SK-N-MC (cell line): Measurements from ENCODE around the gene GRM8.

Experiments used
- DNase-seq: peaks from one replicate; pipeline ENCODE4 v3.0.0-alpha.2; 2011; ENCODE audit warnings: low read depth, low spot score
- H3K27ac ChIP-seq: fragments of 200-600 bp; sonication (generic); 2 replicates; pipeline ENCODE4 v1.5.1; 2016; ENCODE audit warnings: mixed run types
- H3K36me3 ChIP-seq: fragments of 200-600 bp; sonication (generic); 2 replicates; pipeline ENCODE4 v1.6.1; 2017; ENCODE audit warnings: antibody characterized with exemption, low read length, mixed read lengths; ENCODE audit not compliant: insufficient read depth
- H3K4me3 ChIP-seq: fragments of 200-600 bp; sonication (generic); 2 replicates; pipeline ENCODE4 v1.5.1; 2016
- H3K9ac ChIP-seq: fragments of 200-600 bp; sonication (generic); 2 replicates; pipeline ENCODE4 v1.8.0; 2017; ENCODE audit warnings: mixed run types, mixed read lengths; ENCODE audit not compliant: insufficient read length
- H3K9me3 ChIP-seq: fragments of 200-600 bp; sonication (generic); 2 replicates; pipeline ENCODE4 v1.6.1; 2017; ENCODE audit warnings: low read depth, mild to moderate bottlenecking, antibody characterized with exemption, low read length, moderate library complexity, mixed read lengths
- EZH2 ChIP-seq: fragments of 200-600 bp; sonication (generic); IDR thresholded peaks from one replicate; pipeline ENCODE4 v1.6.1; 2017; ENCODE audit warnings: antibody characterized with exemption
- FOXP2 ChIP-seq: optimal IDR thresholded peaks from 2 replicates; pipeline ENCODE3; 2011; ENCODE audit warnings: mild to moderate bottlenecking, moderate library complexity; ENCODE audit not compliant: insufficient read depth; ENCODE audit errors: extremely low read length, control extremely low read depth
- POLR2AphosphoS5 ChIP-seq: IDR thresholded peaks from 2 replicates; pipeline ENCODE4 v1.6.1; 2012; ENCODE audit warnings: mild to moderate bottlenecking, low read depth, low read length, borderline replicate concordance

Gene GRM8

GRCh38 chr7:127177156-127177555 lies 75.6 kb downstream of the GRM8 start:
- TF ChIP-seq POLR2AphosphoS5, result no peak
- no peak for TF ChIP-seq EZH2
- TF ChIP-seq FOXP2, result no peak
- Histone ChIP-seq H3K9me3 (no peaks in the 10 kb centered on the region), H3K4me3 (no peak overlapping the region), H3K9ac (no peak overlapping the region), H3K27ac (no peak overlapping the region), H3K36me3 (no peaks in the 10 kb centered on the region)
- DNase-seq, result no peak

DNA sequence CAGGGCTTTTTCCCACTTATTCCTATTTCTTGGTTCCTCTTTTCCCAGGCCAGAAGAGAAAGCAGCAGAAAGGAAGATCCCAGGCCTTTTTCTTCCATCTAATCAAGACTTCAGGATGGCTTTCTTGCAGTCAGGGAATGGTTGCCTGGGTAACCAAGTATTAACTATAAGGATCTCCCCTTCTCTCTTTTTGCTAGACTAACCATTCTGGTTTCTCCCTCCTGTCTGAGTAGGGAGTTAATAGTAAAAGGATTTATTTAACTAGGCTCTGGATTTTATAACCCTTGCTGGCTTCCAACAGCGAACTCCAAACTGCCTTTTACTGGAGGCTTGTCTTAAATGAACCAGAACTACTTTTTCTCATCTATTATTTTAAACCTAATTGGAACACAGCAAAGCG lies 90.4 kb downstream of the GRM8 start:
- no peak for DNase-seq
- Histone ChIP-seq H3K27ac (no peak overlapping the region), H3K9me3 (no peaks in the 10 kb centered on the region), H3K9ac (no peak overlapping the region), H3K36me3 (no peaks in the 10 kb centered on the region), H3K4me3 (no peak overlapping the region)
- TF ChIP-seq POLR2AphosphoS5 (no peak), FOXP2 (no peak), EZH2 (no peak)

DNA sequence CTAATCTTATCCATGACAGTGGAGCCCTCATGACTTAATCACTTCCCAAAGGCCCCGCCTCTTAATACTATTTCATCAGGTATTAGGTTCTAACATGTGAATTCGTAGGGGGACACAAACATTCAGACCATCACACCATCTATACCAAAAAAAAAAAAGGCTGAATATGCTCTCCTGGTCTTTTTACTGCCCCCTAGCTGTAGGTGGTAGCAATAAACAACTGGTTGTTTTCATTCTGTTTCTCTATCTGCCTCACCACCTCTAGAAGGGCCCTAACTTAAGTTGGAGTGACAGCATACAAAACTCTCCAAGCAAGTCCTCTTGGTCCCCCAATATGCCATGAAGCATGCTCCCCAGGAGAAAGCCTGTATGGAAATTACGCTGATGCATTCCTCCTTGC lies 94.1 kb downstream of the GRM8 start:
- Histone ChIP-seq H3K27ac (no peak overlapping the region), H3K36me3 (no peaks in the 10 kb centered on the region), H3K4me3 (no peak overlapping the region), H3K9ac (no peak overlapping the region), H3K9me3 (no peaks in the 10 kb centered on the region)
- TF ChIP-seq POLR2AphosphoS5 (no peak), EZH2 (no peak), FOXP2 (no peak)
- DNase-seq, result no peak

GRCh38 chr7:127154958-127155357 lies 97.8 kb downstream of the GRM8 start:
- H3K9me3 ChIP-seq, result no peaks in the 10 kb centered on the region
- TF ChIP-seq EZH2, result no peak
- no peak for TF ChIP-seq FOXP2
- no peak for TF ChIP-seq POLR2AphosphoS5
- H3K27ac ChIP-seq, result no peak overlapping the region
- no peaks in the 10 kb centered on the region for H3K36me3 ChIP-seq
- no peak overlapping the region for H3K9ac ChIP-seq
- no peak for DNase-seq
- no peak overlapping the region for H3K4me3 ChIP-seq

DNA sequence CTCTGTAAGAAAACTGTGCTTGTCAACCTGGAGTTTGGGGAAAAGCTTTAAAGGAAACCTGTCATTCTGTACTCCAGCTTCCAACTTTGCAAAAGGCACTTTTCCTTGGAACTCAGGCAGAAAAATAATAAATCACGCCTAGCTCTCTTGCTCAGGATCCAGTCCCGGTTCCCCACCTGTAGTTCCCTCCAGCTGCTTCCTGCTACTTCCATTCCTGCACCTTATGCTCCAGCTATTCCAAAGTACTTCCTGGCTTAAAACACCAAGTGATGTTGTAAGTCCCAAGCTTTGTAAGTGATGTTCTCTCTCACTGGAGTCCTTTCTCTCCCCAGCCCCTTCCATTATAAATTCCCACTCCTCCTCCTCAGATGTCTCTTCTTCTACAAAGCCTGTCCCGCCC lies 98.6 kb downstream of the GRM8 start:
- no peak for TF ChIP-seq EZH2
- no peak for TF ChIP-seq POLR2AphosphoS5
- no peak for TF ChIP-seq FOXP2
- H3K4me3 ChIP-seq, result no peak overlapping the region
- no peak overlapping the region for H3K27ac ChIP-seq
- no peaks in the 10 kb centered on the region for H3K36me3 ChIP-seq
- no peaks in the 10 kb centered on the region for H3K9me3 ChIP-seq
- H3K9ac ChIP-seq, result no peak overlapping the region
- DNase-seq, result no peak

- no peak overlapping the region for H3K4me3 ChIP-seq
- no peaks in the 10 kb centered on the region for H3K36me3 ChIP-seq
- H3K9ac ChIP-seq, result no peak overlapping the region
- H3K27ac ChIP-seq, result no peak overlapping the region
- no peak for TF ChIP-seq FOXP2
- no peak for TF ChIP-seq EZH2
- TF ChIP-seq POLR2AphosphoS5, result no peak
- no peaks in the 10 kb centered on the region for H3K9me3 ChIP-seq
- no peak for DNase-seq
Measured at GRCh38 chr7:127153315-127153714, 99.4 kb downstream of the GRM8 start.

GRCh38 chr7:127152423-127152822 lies 100.3 kb downstream of the GRM8 start:
- Histone ChIP-seq H3K4me3 (no peak overlapping the region), H3K9me3 (no peaks in the 10 kb centered on the region), H3K36me3 (no peaks in the 10 kb centered on the region), H3K9ac (no peak overlapping the region), H3K27ac (no peak overlapping the region)
- no peak for DNase-seq
- no peak for TF ChIP-seq FOXP2
- TF ChIP-seq POLR2AphosphoS5, result no peak

DNA sequence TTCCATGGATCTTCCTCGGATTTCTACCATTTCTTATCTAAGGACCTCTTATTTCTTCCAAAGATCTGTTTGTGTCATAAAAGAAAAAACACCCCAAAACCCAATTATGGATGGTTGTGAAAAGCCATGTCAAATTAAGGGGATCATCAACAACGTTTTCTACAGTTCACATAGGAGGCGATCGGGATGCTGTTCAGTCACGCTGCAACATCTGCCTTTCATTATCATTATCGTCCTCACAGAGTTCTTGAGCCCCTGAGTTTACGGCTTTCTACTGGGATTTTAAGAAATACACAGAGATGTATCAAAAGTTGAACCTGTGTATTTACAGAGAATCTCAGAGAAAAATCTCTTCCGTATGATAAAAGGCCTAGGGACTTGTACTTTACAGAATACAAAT lies 101.4 kb downstream of the GRM8 start:
- Histone ChIP-seq H3K27ac (no peak overlapping the region), H3K9me3 (no peaks in the 10 kb centered on the region), H3K4me3 (no peak overlapping the region), H3K9ac (no peak overlapping the region), H3K36me3 (no peaks in the 10 kb centered on the region)
- no peak for DNase-seq
- TF ChIP-seq FOXP2, result no peak
- no peak for TF ChIP-seq POLR2AphosphoS5
- no peak for TF ChIP-seq EZH2

- no peaks in the 10 kb centered on the region for H3K9me3 ChIP-seq
- no peak overlapping the region for H3K4me3 ChIP-seq
- no peak for TF ChIP-seq FOXP2
- no peak for TF ChIP-seq POLR2AphosphoS5
- TF ChIP-seq EZH2, result no peak
- DNase-seq, result no peak
- H3K36me3 ChIP-seq, result no peaks in the 10 kb centered on the region
- no peak overlapping the region for H3K27ac ChIP-seq
- H3K9ac ChIP-seq, result no peak overlapping the region
Measured at GRCh38 chr7:127150543-127150942, 102.2 kb downstream of the GRM8 start.
